8988T (cell line): ENCODE measurements around the gene SLC43A2.
A peak's percentile ranks its signal among the peaks of the same experiment; 100 is the strongest.

Experiments
- DNase-seq: peaks from one replicate; pipeline ENCODE4 v3.0.0; 2011

Gene SLC43A2

GRCh38 chr17:1643293-1643998 lies 14.8 kb upstream of the SLC43A2 start:
- DNase-seq = peak; percentile 75

- DNase-seq = no peak
Observed at GRCh38 chr17:1641065-1641403, 12.4 kb upstream of the SLC43A2 start.

- DNase-seq = no peak
Observed at GRCh38 chr17:1640329-1641064, 11.9 kb upstream of the SLC43A2 start.

- no peak for DNase-seq
Observed at GRCh38 chr17:1639549-1640180, 11.0 kb upstream of the SLC43A2 start.

GRCh38 chr17:1638624-1639300 lies 10.1 kb upstream of the SLC43A2 start:
- DNase-seq = no peak

GRCh38 chr17:1638171-1638590 lies 9.5 kb upstream of the SLC43A2 start:
- DNase-seq = no peak

- no peak for DNase-seq
Observed at GRCh38 chr17:1636732-1637285, 8.2 kb upstream of the SLC43A2 start.

- DNase-seq = no peak
Observed at GRCh38 chr17:1635675-1636465, 7.2 kb upstream of the SLC43A2 start.

GRCh38 chr17:1634841-1635650 lies 6.4 kb upstream of the SLC43A2 start:
- DNase-seq = no peak

- DNase-seq = no peak
Observed at GRCh38 chr17:1630662-1631061, 2.0 kb upstream of the SLC43A2 start.

- DNase-seq = peak; percentile 53
Observed at GRCh38 chr17:1629504-1630310, 1.1 kb upstream of the SLC43A2 start.

GRCh38 chr17:1628856-1629503 lies 346 bp upstream of the SLC43A2 start:
- peak; percentile 95 for DNase-seq

- no peak for DNase-seq
Observed at GRCh38 chr17:1627182-1627981, 1.3 kb downstream of the SLC43A2 start.

GRCh38 chr17:1626333-1626732 lies 2.3 kb downstream of the SLC43A2 start:
- DNase-seq = no peak

- no peak for DNase-seq
Observed at GRCh38 chr17:1625581-1625980, 3.1 kb downstream of the SLC43A2 start.

GRCh38 chr17:1625053-1625452 lies 3.6 kb downstream of the SLC43A2 start:
- no peak for DNase-seq

GRCh38 chr17:1624650-1625049 lies 4.0 kb downstream of the SLC43A2 start:
- no peak for DNase-seq

- DNase-seq = no peak
Observed at GRCh38 chr17:1623057-1623630, 5.5 kb downstream of the SLC43A2 start.
